Astrocyte of the cerebellum (primary cell): ENCODE measurements around the gene PMFBP1.

Experiments used
- DNase-seq: peaks from one replicate; pipeline ENCODE4 v3.0.0-alpha.2; 2011; ENCODE audit warnings: low read depth
- H3K4me3 ChIP-seq: 2 replicates; pipeline ENCODE4 v1.5.1; 2011; ENCODE audit warnings: mild to moderate bottlenecking, low read depth, low read length, moderate library complexity
- CTCF ChIP-seq: IDR thresholded peaks from 2 replicates; pipeline ENCODE4 v1.5.1; 2012; ENCODE audit warnings: low read length, low read depth, moderate library complexity, mild to moderate bottlenecking; ENCODE audit errors: missing control alignments
- in situ Hi-C: cut with HindIII; loops from 2 replicates; pipeline ENCODE4 v1.10.0; 2017; ENCODE audit warnings: low sequenced_read_pairs

The PMFBP1 gene

DNA sequence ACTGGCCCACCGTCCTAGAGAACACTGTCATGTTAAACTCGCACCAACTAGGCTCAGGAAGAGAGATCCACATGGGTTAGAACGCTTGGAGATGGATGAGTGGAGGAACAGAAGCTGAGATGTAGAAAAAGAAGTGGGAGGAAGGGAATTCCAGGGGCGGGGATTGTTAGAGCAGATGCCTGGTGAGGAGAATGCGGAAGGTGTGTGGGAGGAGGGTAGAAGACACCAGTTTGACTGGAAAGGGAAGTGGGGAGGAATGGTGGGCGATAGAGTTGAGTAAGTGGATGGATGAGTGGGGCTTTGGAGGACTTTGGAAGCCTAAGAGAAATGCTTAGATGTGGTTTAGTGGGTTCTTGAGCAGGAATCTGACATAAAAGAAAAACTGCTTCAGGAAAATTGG, 40.9 kb downstream of the PMFBP1 start:
- no peak overlapping the region for H3K4me3 ChIP-seq
- no peak for DNase-seq
- no peak for TF ChIP-seq CTCF
- in situ Hi-C loops = no loop called here

- H3K4me3 ChIP-seq = no peak overlapping the region
- no peak for DNase-seq
- no peak for TF ChIP-seq CTCF
- in situ Hi-C loops = no loop called here
These were observed 41.8 kb downstream of the PMFBP1 start for GRCh38 chr16:72129976-72130656.

DNA sequence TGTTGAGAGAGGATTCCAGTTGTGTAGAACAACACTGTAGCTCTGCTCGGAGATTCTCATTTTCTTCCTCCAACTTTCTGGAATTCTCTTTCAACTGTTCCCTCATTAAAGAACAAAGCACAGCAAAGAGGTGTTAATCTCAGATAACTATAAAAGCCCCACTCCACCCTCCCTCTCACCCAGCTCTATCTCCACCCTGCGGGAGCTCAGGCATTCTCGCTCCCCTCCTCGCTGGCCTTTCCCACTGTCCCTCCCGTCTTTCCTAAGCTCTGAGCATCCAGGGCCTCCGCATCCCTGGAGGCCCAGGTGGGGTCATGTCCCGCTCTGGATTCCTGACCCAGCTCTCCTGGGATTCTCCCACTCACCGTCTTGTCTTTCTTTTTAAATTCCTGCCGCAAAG, 43.3 kb downstream of the PMFBP1 start:
- in situ Hi-C loops = no loop called here
- DNase-seq = no peak
- TF ChIP-seq CTCF = no peak
- H3K4me3 ChIP-seq = no peak overlapping the region

DNA sequence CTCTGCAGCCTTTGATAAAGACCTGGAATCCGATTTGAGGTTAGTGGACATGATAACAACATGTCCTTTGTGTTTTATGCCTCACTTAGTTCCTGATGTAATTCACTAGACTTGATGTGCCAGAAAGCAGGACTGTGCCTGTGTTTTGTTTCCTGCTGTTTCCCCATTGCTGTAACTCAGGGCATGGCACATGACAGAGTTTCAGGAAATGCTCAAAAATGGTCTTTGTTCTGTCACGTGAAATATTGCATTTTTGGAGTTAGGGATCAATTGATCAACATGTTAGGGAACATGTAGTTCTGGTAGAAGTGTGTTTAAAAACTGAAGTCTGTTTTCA, 45.6 kb downstream of the PMFBP1 start:
- H3K4me3 ChIP-seq = no peak overlapping the region
- TF ChIP-seq CTCF = no peak
- in situ Hi-C loops = no loop called here
- DNase-seq = no peak

- DNase-seq = no peak
- in situ Hi-C loops = no loop called here
- no peak overlapping the region for H3K4me3 ChIP-seq
- no peak for TF ChIP-seq CTCF
These were observed 46.1 kb downstream of the PMFBP1 start for GRCh38 chr16:72125635-72126428.

GRCh38 chr16:72124761-72125634, 47.0 kb downstream of the PMFBP1 start:
- no peak overlapping the region for H3K4me3 ChIP-seq
- TF ChIP-seq CTCF = peak; percentile 80
- in situ Hi-C loops = no loop called here
- DNase-seq = peak; percentile 59
